T47D (cell line): ENCODE data around the gene PDZD2.
"Not testable (repeated sequence)": the region's sequence is repeated elsewhere in the genome, so short reads cannot be mapped to it uniquely, and the experiment has no call there.

Experiments
- DNase-seq, 2 experiments: peaks; one replicate each; pipeline versions ENCODE4 v3.0.0 to v3.0.0-alpha.2; 2011 to 2012; ENCODE audit warnings: low read depth in 1 of 2, low spot score in 1 of 2
- JUND ChIP-seq: IDR thresholded peaks from 2 replicates; pipeline ENCODE4 v1.6.1; 2012; ENCODE audit warnings: low read depth
- in situ Hi-C: cut with HindIII; loops from 2 replicates; pipeline ENCODE4 v1.10.0; 2016; ENCODE audit warnings: low sequenced_read_pairs, low pct_unique_long_range_greater_than_20kb

Gene PDZD2

DNA sequence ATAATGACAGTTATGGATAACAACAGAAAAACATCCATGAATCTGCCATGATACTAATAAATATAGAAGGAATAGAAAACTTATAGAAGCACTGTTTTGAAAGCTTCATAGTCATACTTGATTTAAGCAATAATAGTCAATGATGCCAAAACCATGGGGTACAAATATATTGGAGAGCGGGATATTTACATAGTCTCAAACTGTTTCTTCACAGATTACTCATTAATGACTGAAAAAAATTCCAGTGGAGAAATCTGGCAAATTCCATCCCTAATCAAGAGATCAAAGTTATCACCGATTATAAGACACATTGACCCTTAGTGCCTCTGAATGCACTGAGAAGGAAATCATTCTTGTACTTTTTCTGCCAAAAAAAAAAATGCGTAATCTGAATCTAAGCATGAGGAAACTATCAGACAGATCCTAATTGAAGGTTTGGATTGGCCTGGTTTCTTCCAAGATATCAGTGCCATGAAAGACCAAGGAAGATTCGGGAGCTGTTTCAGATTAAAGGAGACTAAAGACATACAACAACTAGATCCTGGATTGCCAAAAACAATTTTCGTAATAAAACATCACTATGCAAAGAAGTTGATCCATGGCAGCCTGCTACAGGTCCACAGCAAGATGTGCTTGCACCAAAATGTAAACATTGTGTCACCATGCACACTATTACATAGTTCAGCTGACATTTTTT is 429.0 kb downstream of the PDZD2 start:
- in situ Hi-C loops, result no loop called here
- TF ChIP-seq JUND, result no peak
- no peak for DNase-seq

DNA sequence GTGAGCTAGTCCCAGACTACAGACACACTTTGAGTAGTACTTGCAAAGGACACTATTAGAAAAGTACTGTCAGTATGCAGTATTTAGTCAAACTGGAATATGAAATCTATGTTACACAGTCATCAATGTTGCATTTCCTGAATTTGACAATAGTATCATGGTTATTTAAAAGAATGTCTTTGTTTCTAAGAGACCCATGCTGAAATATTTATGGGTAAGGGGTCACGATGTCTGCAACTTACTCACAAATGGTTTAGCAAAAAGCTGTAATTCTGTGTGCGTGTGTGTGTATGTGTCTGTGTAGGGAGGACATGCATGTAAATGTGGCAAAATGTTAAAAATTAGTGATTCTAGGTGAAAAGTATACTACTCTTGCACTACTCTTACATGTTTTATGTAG is 429.6 kb downstream of the PDZD2 start:
- in situ Hi-C loops, result no loop called here
- TF ChIP-seq JUND, result no peak
- DNase-seq, result no peak

DNA sequence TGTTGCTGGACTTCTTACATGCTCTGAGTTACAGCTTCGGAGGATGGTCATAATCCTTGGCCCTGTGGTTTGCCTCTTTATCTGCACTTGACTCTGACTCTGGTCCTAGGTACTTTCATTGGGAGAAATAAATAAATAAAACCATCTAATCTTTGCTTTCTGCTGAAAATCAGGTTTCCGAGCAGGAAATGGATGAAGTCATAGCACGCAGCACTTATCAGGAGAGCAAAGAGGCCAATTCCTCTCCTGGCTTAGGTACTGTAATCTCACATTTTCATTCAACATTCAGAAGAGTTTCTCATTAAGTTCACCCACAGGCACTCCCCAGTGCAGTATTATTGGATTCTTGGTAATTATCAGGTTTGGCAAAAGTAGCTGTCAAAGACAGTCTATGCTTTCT is 430.5 kb downstream of the PDZD2 start:
- in situ Hi-C loops, result no loop called here

DNA sequence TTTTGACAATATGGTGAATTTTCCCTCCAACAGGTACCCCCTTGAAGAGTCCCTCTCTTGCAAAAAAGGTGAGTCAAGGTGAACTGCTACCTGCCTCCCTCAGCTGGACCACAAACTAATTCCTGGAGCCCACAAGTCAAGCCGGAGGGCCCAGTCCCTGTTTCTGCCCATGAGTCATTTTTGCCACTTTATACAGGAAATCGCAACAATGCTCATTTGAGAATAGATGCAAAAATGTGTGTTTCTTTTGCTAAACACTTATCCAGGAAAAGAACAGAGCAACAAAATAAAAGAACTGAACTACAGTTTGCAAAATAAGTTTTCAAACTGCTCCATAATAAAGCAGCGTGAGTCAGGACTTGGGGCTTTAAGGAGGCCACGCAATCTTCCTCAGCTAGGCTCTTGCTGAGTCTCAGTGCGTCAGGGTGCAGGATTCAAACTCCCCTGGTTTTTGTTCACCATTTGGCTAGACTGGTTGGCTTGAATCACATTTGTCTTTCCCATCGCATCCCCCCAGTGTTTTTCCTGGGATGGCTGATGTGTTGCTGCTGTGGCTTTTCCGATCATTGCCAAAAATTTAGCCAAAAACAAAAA is 432.5 kb downstream of the PDZD2 start:
- TF ChIP-seq JUND, result no peak
- DNase-seq, result no peak
- in situ Hi-C loops, result no loop called here

More for the DNA sequence above, 430.5 kb downstream of the PDZD2 start:
- TF ChIP-seq JUND, result no peak
- no peak for DNase-seq

DNA sequence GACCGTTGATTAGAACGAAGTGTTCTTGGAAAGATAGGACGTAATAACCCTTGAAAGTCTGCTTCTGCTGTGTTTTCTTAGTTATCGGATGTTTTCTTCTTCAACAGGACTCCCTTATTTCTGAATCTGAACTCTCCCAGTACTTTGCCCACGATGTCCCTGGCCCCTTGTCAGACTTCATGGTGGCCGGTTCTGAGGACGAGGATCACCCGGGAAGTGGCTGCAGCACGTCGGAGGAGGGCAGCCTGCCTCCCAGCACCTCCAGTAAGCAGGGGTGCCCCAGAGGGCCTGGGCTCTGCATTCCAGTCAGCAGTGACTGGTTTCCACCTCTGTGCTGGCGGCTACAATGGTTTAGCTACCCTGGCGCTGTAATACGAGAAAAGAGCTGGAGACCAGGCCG is 433.1 kb downstream of the PDZD2 start:
- no peak for TF ChIP-seq JUND
- DNase-seq, result no peak
- in situ Hi-C loops, result no loop called here

DNA sequence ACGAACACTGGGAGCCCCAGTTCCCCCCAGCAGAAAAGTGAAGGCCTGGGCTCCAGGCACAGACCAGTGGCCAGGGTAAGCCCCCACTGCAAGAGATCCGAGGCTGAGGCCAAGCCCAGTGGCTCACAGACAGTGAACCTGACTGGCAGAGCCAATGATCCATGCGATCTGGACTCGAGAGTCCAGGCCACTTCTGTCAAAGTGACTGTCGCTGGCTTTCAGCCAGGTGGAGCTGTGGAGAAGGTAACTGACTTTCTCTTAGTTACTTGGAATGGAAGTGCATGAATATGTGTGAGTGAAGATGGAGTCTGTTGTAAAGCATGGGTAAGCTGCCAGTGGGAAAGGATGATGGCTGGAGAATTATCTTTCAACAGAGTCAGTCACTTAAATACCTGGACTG is 435.5 kb downstream of the PDZD2 start:
- TF ChIP-seq JUND, result no peak
- in situ Hi-C loops, result no loop called here
- peak in 1 of 2 experiments; percentile 23 for DNase-seq

DNA sequence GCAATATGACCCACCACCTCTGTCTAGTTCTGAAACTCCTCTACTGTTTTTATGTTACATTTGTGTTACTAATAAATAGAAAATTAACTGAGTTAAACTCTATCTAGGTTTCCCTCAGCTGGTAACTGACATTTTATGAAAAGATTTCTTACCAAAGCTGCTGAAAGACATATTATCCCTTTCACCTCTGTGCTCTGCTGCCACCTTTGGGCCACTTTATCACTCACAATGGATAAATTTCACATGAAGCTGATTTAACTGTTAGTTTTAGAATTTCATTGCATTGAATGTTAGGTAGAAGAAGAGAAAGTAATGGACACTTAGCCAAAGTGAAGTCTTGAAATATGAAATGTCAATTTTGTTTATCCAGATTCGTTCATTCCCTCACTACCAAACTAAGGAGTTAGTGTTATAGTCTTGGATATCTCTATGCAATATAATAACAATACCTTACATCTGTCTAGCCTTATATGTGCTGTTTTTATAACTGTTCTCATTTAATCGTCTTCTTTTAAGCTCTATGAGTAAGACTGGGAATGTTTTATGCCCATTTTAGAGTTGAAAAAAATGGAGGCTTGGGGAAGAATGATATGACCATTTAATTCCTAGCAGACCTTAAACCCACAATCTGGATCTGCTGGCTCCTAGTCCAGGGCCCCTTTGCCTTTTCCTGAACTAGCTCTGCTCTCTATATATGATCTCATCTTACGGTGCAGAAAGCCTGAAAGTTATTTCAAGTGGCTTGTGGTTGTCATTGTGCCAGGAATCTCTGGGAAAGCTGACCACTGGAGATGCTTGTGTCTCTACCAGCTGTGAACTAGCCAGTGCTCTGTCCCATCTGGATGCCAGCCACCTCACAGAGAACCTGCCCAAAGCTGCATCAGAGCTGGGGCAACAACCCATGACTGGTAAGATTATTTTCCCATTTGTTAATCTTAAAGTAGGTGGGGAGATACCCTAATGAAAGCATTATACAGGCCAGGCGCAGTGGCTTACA is 438.1 kb downstream of the PDZD2 start:
- in situ Hi-C loops, result no loop called here
- TF ChIP-seq JUND, result no peak
- DNase-seq, result peak; percentile 30 to 66

DNA sequence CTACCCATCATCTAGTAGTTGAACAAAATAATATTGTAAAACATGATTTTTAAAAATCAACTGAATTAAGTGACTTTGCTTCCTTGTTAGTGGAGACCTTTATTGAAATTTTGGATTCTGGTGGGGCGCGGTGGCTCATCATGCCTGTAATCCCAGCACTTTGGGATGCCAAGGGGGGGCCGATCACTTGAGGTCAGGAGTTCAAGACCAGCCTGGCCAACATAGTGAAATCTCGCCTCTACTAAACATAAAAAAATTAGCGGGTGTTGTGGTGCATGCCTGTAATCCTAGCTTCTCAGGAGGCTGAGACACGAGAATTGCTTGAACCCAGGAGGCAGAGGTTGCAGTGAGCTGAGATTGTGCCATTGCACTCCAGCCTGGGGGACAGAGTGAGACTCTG is 439.9 kb downstream of the PDZD2 start:
- DNase-seq, in situ Hi-C loops: not testable (repeated sequence)

DNA sequence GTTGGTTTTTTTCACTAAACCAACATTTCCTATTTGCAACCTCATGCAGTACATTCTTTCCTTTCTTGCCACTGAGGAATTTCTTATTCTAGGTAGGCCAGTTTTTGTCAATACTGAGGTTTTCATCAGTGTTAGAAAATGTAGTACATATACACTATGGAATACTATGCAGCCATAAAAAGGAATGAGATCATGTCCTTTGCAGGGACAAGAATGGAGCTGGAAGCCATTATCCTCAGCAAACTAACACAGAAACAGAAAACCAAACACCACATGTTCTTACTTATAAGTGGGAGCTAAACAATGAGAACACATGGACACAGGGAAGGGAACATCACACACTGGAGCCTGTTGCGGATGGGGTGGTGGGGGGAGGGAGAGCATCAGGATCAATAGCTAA is 441.6 kb downstream of the PDZD2 start:
- in situ Hi-C loops, DNase-seq: not testable (repeated sequence)

DNA sequence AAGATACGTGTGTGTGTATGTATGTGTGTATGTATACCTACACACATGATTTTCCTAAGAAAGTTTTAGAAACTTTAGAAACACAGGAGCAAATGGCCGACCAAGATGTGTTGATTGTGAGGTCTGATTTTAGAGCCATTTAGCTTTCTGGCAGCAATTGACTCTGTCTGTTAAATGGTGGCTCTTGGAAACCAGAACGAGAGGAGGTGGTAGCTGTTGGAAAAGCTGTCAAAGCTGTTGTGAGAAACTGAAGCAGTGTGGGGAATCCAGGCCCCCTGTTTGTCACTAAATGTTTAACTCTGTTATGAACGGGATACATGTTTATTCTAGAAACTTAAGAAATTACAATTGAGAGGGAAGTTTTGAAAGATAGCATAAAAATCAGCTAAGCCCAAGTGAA is 443.8 kb downstream of the PDZD2 start:
- in situ Hi-C loops, result no loop called here
- DNase-seq, result no peak
- TF ChIP-seq JUND, result no peak

DNA sequence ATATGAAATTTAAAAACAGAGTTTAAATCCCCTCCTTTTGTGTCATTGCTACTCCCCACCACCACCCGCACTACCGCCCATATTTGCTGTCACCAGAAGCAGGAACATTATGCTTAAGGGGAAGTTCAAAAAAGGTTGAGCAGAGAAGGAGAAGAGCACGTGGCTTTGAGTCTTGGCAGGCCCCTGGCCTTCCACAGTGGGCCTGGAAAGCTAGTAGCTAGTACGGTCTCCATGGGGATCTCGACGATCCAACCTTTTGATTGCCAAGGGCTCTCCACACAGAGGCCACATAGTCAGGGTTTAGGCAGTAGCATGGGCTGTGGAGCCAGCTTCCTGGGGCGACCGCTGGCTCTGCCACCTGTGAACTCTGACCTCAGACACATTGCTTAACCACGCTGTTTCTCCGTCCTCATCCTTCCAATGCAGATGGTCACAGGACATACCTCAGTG is 445.1 kb downstream of the PDZD2 start:
- in situ Hi-C loops, result no loop called here
- TF ChIP-seq JUND, result no peak
- DNase-seq, result no peak

DNA sequence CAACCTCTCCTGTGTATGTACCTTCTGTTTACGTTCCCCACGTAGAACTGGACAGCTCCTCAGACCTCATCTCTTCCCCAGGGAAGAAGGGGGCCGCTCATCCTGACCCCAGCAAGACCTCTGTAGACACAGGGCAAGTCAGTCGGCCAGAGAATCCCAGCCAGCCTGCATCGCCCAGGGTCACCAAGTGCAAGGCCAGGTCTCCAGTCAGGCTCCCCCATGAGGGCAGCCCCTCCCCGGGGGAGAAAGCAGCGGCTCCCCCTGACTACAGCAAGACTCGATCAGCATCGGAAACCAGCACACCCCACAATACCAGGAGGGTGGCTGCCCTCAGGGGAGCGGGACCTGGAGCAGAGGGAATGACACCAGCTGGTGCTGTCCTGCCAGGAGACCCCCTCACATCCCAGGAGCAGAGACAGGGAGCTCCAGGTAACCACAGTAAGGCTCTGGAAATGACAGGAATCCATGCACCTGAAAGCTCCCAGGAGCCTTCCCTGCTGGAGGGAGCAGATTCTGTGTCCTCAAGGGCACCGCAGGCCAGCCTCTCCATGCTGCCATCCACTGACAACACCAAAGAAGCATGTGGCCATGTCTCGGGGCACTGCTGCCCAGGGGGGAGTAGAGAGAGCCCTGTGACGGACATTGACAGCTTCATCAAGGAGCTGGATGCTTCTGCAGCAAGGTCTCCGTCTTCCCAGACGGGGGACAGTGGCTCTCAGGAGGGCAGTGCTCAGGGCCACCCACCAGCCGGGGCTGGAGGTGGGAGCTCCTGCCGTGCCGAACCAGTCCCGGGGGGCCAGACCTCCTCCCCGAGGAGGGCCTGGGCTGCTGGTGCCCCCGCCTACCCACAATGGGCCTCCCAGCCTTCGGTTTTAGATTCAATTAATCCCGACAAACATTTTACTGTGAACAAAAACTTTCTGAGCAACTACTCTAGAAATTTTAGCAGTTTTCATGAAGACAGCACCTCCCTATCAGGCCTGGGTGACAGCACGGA is 448.5 kb downstream of the PDZD2 start:
- DNase-seq, result no peak
- in situ Hi-C loops, result no loop called here
- no peak for TF ChIP-seq JUND
